Panc1 (cell line): Measurements from ENCODE around the gene HAUS6.

Experiments
- CTCF ChIP-seq: fragments of 450-650 bp; IDR thresholded peaks from 2 replicates; pipeline ENCODE4 v1.5.1; 2017; ENCODE audit warnings: mild to moderate bottlenecking
- POLR2AphosphoS5 ChIP-seq: IDR thresholded peaks from 2 replicates; pipeline ENCODE4 v1.6.1; 2012; ENCODE audit warnings: mild to moderate bottlenecking, low read depth, low read length, moderate library complexity

- TF ChIP-seq CTCF (no peak), POLR2AphosphoS5 (no peak)
These were observed 33.4 kb upstream of the HAUS6 start for GRCh38 chr9:19136129-19136528.
